ELF-1 (cell line): Measurements from ENCODE around the gene TSPAN3.

Experiments
- DNase-seq: peaks from one replicate; pipeline ENCODE4 v3.0.0-alpha.2; 2016; ENCODE audit warnings: low read depth, low spot score

The TSPAN3 gene

DNA sequence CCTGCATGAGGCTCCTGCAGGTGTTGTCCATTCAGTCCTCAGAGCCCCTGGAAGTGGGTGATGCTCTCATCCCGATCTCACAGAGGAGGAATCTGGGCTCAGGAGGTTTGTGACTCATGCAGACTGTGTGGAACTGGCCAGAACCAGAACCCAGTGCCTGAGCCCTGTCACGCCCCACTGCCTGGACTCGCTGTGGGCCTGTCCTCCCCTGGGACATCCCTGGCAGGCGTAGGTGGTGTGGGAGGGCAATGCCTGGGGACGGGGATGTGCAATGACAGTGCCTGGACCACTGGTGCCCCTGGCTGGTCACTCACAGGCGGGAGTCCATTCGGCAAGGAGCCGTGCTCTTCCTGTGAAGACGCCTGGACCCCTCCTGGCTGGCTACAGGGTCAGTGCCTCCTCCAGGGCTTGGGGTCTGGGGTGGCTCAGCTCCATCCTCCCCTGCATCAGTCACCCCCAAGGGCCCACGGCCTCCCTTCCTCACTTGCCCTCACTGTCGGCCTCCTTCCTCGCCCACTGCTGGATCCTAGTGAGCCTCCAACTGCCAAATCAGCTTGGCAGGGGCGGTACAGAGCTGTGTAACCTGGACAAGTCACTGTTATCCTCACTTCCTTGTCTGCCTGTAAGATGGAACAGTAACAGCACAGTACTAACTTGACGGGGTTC lies 61.1 kb downstream of the TSPAN3 start:
- DNase-seq: no peak

DNA sequence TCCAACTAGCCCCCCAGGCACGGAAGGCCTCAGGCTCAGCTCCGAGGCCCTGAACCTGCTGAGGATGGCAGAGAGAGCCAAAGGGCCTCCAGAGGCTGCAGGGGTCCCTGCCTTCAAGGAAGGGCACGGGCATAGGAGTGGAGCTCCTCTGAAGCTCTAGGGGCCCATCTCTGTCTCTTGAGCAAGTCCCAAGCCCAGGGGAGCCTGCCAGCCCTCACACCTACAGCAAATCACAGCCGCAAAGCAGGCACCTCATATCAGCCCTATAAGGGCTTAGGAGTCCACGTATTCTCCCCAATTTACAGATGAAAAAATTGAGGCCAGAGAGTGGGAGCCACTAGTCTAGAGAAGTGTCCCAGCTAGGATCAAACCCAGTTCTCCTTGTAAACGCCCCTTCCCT lies 61.7 kb downstream of the TSPAN3 start:
- DNase-seq: no peak

DNA sequence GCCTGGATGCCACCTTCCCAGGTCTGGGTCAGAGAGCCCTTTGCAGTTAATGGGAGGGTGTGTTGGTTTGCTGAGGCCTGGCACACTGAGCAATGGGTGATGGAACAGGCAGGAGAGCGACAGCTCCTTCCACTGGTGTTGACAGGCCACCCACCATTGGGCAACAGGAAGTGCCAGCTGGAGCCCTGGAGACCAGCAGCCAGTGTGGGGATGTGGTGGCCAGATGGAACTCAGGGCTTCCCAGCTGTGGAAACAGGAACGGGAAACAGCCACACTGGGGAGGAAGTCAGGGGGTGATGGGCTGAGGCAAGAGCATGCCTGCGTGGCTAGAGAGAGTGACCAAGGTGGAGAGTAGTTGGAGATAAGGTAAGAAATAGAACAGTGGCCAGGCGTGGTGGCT lies 66.7 kb downstream of the TSPAN3 start:
- no peak for DNase-seq

DNA sequence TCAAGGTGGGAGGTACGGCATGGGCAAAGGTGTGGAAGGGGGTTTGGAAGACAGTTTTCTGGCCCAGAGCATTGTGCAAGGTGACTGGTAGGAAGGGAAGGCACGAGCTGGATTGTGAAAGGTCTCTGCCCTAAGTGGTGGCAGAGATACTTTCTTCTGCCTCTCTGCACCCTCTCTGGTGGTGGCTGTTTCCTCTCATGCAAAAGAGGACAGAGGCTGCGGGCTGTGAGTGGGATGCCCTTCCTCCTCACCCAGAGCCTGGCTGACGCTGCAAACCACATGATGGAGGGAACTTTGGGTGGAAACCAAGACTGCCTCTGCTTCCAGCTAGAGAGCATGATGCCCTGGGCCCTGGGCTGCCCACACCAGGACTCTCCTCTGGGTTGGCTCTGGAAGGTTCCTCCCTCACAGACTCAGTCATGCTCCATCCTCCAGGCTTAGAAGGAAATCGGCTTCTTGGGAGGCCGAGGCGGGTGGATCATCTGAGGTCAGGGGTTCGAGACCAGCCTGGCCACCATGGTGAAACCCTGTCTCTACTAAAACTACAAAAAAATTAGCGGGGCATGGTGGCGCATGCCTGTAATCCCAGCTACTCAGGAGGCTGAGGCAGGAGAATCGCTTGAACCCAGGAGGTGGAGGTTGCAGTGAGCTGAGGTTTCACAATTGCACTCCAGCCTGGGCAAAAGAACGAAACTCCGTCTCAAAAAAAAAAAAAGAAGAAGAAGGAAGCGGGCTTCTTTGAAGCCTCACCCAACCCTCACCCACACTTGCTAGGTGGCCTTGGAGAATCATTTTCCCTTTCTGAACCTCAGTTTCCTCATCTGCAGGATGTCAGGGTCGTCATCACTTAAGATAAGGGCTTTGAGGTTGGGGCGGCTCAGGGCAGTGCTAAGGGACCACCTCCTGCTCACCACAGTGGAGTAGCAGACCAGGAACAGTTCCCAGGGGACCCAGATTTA lies 67.7 kb downstream of the TSPAN3 start:
- DNase-seq: no peak

DNA sequence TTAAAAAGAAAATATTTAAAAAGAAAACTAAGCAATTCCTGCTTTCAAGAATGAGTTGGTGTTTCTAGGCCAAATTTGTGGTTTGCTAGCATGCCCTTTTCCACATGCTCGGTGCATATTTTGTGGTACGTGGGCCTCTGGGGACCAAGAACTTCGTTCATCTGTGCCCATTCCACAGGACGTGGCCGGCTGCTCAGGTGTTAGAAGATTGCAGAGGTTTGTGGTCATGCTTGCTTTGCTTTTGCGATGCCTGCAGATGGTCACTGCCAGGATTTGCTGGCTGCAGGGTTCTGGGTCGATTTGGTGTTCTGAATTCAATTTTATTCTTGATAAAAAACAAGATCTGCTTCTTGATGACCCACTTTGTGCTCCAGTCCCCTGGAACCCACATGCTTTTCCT lies 68.5 kb downstream of the TSPAN3 start:
- DNase-seq: no peak

DNA sequence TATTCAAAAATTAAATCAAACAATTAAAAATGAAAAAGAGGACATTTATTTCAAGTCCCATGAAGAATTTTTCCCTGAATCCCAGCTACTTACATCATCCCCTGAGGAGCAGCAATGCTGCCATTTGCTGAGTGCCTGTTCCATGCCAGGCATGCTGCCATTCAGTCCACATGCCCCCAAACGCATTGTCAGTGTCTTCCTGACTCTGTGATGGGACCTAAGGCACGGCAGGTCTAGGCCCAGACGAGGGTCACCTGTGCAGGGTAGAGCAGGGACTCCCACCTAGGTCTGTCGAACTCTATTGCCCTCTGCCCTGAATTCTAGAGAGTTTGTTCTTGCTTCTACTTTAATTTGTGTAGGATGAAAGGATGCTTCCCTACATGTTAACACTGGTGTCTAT lies 68.9 kb downstream of the TSPAN3 start:
- DNase-seq: no peak

DNA sequence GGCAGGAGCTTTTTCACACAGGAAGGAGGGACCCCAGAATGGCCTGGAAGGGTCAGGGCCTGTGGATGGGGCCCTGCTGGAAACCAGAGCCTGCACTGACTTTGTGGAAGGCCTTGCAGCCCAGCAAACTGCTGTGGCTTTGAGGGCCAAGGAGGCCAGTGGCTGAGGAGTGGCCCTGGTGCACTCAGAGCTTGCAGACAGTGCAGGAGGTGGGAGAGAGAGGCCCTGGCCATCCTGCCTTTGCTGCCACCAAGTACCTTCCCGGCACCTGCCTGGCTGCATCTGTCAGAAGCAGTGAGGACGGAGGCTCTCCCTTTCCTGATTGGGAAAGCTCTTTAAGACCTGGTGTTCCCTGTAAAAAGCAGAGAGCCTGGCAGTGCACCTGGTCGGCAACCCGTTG lies 69.6 kb downstream of the TSPAN3 start:
- DNase-seq: no peak

DNA sequence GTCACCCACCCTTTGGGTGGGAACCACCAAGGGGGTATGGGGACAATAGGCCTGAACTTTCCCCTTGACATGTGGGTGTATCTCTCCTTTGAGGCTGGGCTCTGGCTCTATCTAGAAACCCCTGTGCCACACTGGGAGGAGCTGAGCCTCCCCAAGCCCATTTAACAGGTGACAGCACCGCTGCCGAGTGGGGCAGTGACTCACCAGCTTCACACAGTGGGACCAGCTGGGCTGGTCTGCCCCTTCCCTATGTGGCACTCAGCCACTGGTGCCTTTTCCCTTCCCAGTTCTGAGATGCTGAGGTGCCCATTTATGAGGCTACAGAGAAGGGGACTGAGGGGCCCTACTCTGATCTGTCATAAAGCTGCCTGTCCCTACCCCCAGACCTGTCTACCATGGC lies 70.9 kb downstream of the TSPAN3 start:
- DNase-seq: no peak

DNA sequence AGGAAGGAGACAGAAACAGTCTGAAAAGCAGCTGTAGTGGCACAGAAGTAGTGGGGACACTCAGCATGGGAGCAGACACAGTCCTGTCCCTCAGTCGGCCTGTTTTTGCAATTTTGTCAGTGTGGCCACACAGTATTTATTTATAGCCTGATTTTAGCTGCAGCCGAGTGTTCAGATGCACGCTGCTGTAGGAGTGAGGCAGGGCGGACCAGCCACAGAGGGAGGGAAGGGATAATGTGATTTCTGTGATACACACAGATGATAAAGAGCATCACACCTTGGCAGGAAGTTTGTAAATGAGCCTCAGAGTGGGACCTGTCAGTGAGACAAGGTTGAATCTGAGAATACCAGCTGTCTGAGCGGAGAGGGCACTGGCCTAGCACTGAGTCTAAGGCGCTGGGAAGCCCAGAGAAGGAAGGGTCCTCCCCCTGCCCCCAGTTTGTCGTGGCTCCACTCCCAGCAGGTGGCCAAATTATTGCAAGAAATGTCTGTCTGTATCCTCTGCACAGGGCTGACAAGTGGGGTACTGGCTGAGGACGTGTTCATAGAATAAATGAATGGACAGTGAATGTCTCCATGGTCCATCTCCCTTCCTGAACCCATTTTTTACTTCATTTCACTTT lies 72.1 kb downstream of the TSPAN3 start:
- no peak for DNase-seq

DNA sequence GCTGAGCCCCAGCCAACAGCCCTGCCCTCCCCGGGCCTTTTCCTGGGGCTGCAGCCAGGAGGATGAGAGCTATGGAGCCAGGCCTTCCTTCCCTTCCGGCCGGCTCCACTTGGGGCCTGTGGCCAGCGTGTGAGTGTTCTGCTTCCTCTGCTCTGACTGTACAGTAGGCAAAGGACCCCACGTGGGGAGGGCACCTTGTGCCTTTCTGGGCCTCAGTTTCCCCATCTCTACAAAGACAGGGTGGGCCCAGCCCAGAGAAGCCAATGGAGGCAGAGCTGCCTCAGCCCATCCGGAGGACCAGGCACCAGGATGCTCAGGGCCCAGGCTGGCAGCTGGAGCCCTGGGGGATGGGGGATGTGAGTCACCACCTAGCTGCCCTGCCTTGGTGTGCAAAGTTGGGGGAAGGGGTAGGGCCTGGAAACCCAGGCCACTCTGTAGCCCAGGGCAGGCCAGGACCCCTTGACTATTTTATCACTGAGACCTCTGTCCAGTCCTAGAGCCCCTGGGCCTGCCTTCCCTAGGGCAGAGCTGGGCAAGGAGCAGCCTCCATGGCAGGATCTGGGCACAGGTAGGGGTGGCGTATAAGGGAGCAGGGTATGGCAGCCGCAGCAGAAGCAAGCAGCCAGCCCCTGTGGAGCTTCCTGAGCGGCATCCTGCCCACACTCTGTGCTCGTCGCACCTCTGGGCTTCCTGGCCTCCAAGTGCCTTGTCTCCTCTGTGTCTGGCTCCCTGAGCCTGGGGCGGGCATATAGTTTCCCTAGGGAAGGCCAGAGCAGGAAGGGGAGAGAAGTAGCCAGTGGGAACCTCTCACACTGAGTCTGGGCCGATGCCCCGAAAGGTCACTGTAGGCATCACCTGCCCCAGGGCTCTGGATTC lies 74.1 kb downstream of the TSPAN3 start:
- no peak for DNase-seq

DNA sequence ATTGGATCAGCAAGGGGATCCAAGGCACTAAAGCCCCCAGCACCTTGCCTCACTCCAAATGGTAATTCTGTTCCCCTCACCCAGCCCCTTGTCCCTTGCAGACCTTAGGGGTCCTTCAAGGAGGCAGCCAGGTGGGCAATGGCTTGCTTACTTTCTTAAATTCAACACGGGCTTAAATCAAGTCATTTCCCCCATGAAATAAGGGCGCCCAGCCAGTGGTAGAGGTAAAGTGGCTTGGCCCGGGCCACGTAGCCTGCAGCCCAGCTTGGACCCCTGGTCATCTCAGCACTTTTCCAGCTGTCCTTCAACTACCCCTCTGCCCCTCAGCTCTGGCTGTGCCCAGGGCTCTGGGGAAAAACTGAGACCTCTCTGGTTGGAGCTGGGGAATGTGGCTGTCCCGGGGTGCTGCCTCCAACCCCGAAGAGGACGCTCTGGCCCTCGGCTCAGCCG lies 74.8 kb downstream of the TSPAN3 start:
- DNase-seq: no peak

DNA sequence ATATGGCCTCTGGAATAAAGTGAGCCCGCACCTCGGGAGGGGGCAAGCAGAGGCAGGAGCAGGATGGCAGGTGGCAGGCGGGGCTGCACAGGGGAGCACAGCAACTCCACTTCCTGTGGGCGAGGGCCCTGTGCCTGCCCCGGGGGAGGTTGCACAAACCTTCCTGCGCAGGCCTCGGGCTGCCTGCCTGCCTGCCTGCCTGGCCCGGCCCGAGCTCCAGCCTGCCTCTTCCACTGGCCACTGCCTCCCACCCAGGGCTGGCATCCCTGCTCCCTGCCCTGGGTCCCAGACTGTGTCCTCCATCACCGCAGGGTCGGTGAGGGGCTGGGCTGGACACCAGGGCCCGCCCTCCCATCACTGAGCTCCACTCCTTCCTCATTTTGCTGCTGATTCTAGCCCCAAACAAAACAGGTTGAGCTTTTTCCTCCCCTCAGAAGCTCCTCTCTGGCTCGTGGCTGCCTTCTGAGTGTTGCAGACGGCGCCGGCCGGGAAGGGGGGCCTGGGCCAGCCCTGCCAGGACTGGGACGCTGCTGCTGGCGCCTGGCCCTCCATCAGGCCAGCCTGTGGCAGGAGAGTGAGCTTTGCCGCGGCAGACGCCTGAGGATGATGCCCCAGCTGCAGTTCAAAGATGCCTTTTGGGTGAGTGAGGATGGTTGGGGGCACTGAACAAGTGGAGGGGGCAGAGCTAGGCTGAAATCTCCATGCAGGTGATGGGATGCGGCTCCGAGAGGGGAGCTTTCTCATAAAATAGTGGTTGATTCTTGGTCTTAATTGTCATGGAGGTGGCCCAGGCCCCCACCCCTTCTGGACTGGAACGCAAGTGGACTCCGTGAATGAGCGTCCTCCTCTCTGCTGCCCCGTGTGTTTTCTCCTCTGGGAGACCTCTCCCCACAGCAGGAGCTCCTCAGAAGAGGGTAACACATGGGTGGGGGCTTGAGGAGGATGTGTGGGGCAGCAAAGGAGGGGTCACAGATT lies 75.7 kb downstream of the TSPAN3 start, which contains the start of gene PSTPIP1:
Gene PSTPIP1 (plus strand): TSS at position 156 of the 975 bp plus-strand sequence. CDS start 448 bp downstream, at position 604.
- DNase-seq: no peak

DNA sequence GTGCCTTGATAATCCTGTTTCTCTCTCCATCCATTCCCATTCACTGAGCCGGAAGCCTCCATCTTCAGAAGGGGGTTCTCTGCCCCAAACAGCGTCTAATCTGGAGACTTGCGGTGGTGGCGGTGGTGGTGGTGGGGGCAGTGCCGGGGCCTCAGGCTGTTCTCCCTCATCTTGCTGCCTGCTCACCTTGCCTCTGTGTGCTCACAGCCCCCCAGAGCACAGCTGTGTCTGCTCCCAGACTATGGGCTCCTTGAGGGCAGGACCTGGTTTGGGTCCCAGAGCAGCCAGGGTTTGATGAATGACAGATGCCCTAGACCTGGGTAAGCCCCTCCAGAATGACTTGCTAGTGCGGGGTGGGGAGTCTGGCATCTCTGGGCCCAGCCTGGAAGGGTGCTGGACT lies 76.4 kb downstream of the TSPAN3 start:
- no peak for DNase-seq

DNA sequence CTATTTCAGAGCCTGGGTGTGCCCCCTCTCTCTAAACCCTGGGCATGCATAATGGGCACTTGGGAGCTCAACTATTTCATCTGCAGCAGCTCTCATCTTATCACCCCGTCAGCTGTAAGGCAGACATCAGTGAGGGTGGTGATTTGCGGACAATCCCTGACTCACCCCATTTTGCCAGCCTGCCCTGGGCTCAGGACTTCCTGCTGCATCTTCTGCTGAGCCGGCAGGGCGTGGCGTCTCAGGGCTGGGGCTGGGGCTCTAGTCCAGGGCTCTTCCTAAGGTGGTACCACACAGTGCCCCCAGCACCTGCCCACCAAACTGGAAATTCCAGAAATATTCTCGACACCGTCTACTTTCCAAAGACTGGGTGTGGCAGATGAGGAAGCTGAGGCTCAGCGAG lies 76.9 kb downstream of the TSPAN3 start:
- no peak for DNase-seq

DNA sequence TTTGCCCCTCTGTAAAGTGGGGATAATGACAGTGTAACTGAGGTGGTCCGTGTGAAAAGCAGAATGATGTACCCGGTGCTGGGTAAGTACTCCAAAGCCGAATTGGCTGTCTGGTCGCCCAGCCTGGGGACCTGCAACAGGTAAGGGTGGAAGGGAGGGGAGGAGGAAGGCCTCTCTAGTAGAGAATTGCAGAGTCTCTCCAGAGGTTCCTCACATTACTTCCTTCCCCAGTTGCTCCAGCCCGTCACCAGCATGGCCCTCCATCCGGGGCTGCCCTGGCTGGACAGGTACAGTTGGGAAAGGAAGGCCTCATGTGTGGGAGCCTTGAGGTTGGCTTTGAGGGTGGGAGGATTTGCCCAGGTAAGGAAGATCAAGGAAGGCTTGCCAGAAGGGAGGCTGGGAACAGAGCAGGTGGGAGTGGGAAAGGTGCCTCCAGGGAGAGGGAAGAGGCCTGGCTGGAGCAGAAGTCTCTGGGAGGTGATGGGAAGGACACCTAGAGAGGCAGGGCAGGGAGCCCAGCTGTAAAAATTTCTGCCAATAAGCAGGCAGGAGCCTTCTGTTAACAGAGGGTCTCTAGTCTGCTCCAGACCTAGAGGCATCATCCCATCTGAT lies 77.7 kb downstream of the TSPAN3 start:
- DNase-seq: no peak

DNA sequence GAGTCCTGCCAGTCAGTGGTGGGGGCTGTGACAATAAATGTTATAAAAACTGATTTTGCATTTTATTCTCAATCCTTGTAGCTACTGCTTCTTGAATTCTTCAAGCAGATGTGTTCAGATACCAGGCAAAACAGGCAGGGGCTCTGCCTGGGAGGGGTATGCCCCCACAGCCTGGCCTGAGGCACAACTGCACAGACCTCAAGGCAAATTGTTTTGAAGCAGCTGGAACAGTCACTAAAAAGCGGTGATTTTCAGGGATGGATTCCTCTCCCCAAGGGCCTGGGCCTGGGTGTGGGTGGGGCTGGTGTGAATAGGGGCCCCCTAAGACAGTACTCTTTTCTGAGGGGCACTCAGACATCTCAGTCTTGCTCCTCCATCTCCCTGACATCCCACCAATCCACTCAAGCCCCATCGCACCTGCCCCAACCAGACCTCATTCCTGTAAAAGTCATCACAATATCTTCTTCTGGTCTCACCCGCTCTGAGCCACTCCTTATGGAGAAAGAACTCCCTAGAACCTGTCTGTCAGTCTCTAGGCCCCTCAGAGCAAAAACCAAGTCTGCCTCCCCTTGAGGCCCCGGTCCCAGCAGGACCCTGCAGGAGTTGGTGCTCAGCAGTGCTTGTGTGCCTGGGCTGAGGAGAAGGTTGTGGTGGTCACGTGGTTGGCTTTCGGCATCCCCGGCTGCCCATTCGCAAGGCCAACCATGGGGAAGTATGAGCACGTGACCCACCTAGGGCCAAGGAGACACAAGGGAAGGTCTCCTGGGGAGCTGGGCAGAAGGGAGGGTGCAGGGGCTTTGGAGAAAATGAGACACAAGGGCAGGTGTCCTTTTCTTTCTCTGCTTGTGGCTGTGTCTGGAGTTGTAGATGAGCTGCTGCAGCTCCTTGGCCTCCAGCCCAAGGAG lies 78.9 kb downstream of the TSPAN3 start:
- DNase-seq: no peak
